Bronchial epithelial cell (primary cell): Measurements from ENCODE around the gene UGT1A3. TPM values are rescaled to one million over a fixed set of nuclear protein-coding genes. Genes with fewer than 3 reads are reported as not detected.
A peak's percentile ranks its signal among the peaks of the same experiment; 100 is the strongest.

Source experiments
- DNase-seq: peaks from one replicate; pipeline ENCODE4 v3.0.0-alpha.2; 2010; ENCODE audit warnings: low read depth
- FAIRE-seq: peaks from 2 replicates; lab custom pipeline; 2011; peaks lifted over from hg19 to GRCh38; lab: Jason Lieb, UNC
- H3K27me3 ChIP-seq: 2 replicates; pipeline ENCODE4 v1.5.1; 2011; ENCODE audit warnings: low read length; ENCODE audit not compliant: control insufficient read depth, insufficient read depth
- H3K36me3 ChIP-seq: 2 replicates; pipeline ENCODE4 v1.5.1; 2011; ENCODE audit warnings: low read length; ENCODE audit not compliant: control insufficient read depth, insufficient read depth
- H3K4me3 ChIP-seq: 2 replicates; pipeline ENCODE4 v1.5.1; 2011; ENCODE audit warnings: mild to moderate bottlenecking, low read depth, low read length, control low read depth
- CTCF ChIP-seq: IDR thresholded peaks from 2 replicates; pipeline ENCODE4 v1.5.1; 2011; ENCODE audit warnings: mild to moderate bottlenecking, moderate library complexity, low read length, control low read depth, inconsistent platforms; ENCODE audit not compliant: insufficient read depth, severe bottlenecking
- total RNA-seq: library from RNA; depleted of rRNA; stranded (reverse); fragments of >200 nt; gene quantifications from 2 replicates; pipeline ENCODE4 v1.2.1, GENCODE V29; 2014

Gene UGT1A3
- total RNA-seq, 1 donor from 2014 or later, result not detected

- FAIRE-seq, result no peak
- TF ChIP-seq CTCF, result no peak
- H3K36me3 ChIP-seq, result no peaks in the 10 kb centered on the region
- no peak for DNase-seq
- H3K27me3 ChIP-seq, result no peaks in the 10 kb centered on the region
- no peak overlapping the region for H3K4me3 ChIP-seq
Measured at GRCh38 chr2:233686928-233687327, 41.9 kb upstream of the UGT1A3 start.

- Histone ChIP-seq H3K36me3 (no peaks in the 10 kb centered on the region), H3K27me3 (no peaks in the 10 kb centered on the region), H3K4me3 (no peak overlapping the region)
- no peak for TF ChIP-seq CTCF
- no peak for DNase-seq
- no peak for FAIRE-seq
Measured at GRCh38 chr2:233688341-233688740, 40.5 kb upstream of the UGT1A3 start.

- TF ChIP-seq CTCF, result no peak
- FAIRE-seq (no peak), DNase-seq (peak; percentile 31)
Measured at GRCh38 chr2:233689031-233689430, 39.8 kb upstream of the UGT1A3 start.

GRCh38 chr2:233689501-233689900, 39.3 kb upstream of the UGT1A3 start:
- TF ChIP-seq CTCF, result no peak
- FAIRE-seq (no peak), DNase-seq (no peak)
- H3K36me3 ChIP-seq, result no peaks in the 10 kb centered on the region
- H3K4me3 ChIP-seq, result no peak overlapping the region
- H3K27me3 ChIP-seq, result no peaks in the 10 kb centered on the region

More at GRCh38 chr2:233689031-233689430, 39.8 kb upstream of the UGT1A3 start:
- no peak overlapping the region for H3K4me3 ChIP-seq
- H3K27me3 ChIP-seq, result no peaks in the 10 kb centered on the region
- no peaks in the 10 kb centered on the region for H3K36me3 ChIP-seq

GRCh38 chr2:233690444-233690843, 38.4 kb upstream of the UGT1A3 start:
- DNase-seq, result peak; percentile 90
- no peak overlapping the region for H3K4me3 ChIP-seq
- H3K36me3 ChIP-seq, result no peaks in the 10 kb centered on the region
- FAIRE-seq, result no peak
- no peaks in the 10 kb centered on the region for H3K27me3 ChIP-seq
- TF ChIP-seq CTCF, result no peak
